GM23338 (cell line): ENCODE data around the gene NIPA2. TPM values are rescaled to one million over a fixed set of nuclear protein-coding genes. Genes with fewer than 3 reads are reported as not detected.

Experiments used
- ATAC-seq: fragments of 200-7000 bp; cut with Tn5 transposase; 3 replicates; pipeline ENCODE4 v1.9.1; 2020
- DNase-seq: peaks from one replicate; pipeline ENCODE4 v3.0.0-alpha.2; 2015; ENCODE audit warnings: low spot score
- H2AFZ ChIP-seq: fragments of 200-600 bp; sonication (generic); 2 replicates; pipeline ENCODE4 v1.8.0; 2016; ENCODE audit warnings: antibody characterized with exemption, mild to moderate bottlenecking, moderate library complexity
- H3F3A ChIP-seq: fragments of 200-600 bp; sonication (generic); replicated peaks from 2 replicates; pipeline ENCODE4 v1.8.0; 2017; ENCODE audit warnings: antibody characterized with exemption, mixed run types, low read depth
- H3K27ac ChIP-seq: fragments of 200-600 bp; sonication (generic); 2 replicates; pipeline ENCODE4 v1.6.1; 2016; ENCODE audit warnings: low read depth
- H3K27me3 ChIP-seq: fragments of 200-600 bp; sonication (generic); 2 replicates; pipeline ENCODE4 v1.8.0; 2016; ENCODE audit warnings: mild to moderate bottlenecking, mixed run types, moderate library complexity; ENCODE audit not compliant: insufficient read depth
- H3K36me3 ChIP-seq: fragments of 200-600 bp; sonication (generic); 2 replicates; pipeline ENCODE4 v1.8.0; 2016; ENCODE audit warnings: mild to moderate bottlenecking; ENCODE audit not compliant: insufficient read depth
- H3K4me1 ChIP-seq: fragments of 200-600 bp; sonication (generic); 2 replicates; pipeline ENCODE4 v1.8.0; 2016; ENCODE audit warnings: mild to moderate bottlenecking, moderate library complexity; ENCODE audit not compliant: insufficient read depth
- H3K4me2 ChIP-seq: fragments of 200-600 bp; sonication (generic); 2 replicates; pipeline ENCODE4 v1.7.1; 2017; ENCODE audit warnings: mixed run types
- H3K4me3 ChIP-seq: fragments of 200-600 bp; sonication (generic); 2 replicates; pipeline ENCODE4 v1.6.1; 2016; ENCODE audit warnings: mixed run types
- H3K79me2 ChIP-seq: fragments of 200-600 bp; sonication (generic); replicated peaks from 2 replicates; pipeline ENCODE4 v1.8.0; 2017; ENCODE audit warnings: mild to moderate bottlenecking; ENCODE audit not compliant: insufficient read depth
- H3K9me2 ChIP-seq: fragments of 200-600 bp; sonication (generic); 2 replicates; pipeline ENCODE4 v1.8.0; 2017; ENCODE audit not compliant: insufficient read depth
- H4K20me1 ChIP-seq: fragments of 200-600 bp; sonication (generic); replicated peaks from 2 replicates; pipeline ENCODE4 v1.8.0; 2017; ENCODE audit warnings: mild to moderate bottlenecking; ENCODE audit not compliant: insufficient read depth
- H3K27ac Mint-ChIP-seq: 2 replicates; pipeline ENCODE4 v1.8.0; 2020; ENCODE audit warnings: inconsistent platforms, mild to moderate bottlenecking, moderate library complexity, mixed read lengths
- H3K27me3 Mint-ChIP-seq: 3 replicates; pipeline ENCODE4 v1.8.0; 2022; ENCODE audit warnings: low read depth, mild to moderate bottlenecking, moderate library complexity, mixed read lengths, inconsistent platforms; ENCODE audit not compliant: insufficient read depth, poor library complexity
- H3K36me3 Mint-ChIP-seq: 3 replicates; pipeline ENCODE4 v1.8.0; 2021; ENCODE audit warnings: low read depth, mild to moderate bottlenecking, inconsistent platforms, moderate library complexity, mixed read lengths
- H3K4me1 Mint-ChIP-seq: 3 replicates; pipeline ENCODE4 v1.8.0; 2020; ENCODE audit warnings: mild to moderate bottlenecking, inconsistent platforms, mixed read lengths
- H3K4me3 Mint-ChIP-seq: 3 replicates; pipeline ENCODE4 v1.8.0; 2021; ENCODE audit warnings: moderate library complexity, mild to moderate bottlenecking, inconsistent platforms, mixed read lengths
- H3K9me3 Mint-ChIP-seq: 3 replicates; pipeline ENCODE4 v1.8.0; 2020; ENCODE audit warnings: moderate library complexity, mild to moderate bottlenecking, inconsistent platforms, mixed read lengths
- CREB1 ChIP-seq: fragments of 250-450 bp; sonication (Bioruptor Pico); IDR thresholded peaks from 2 replicates; pipeline ENCODE4 v1.5.0; 2020; ENCODE audit warnings: low read depth, mild to moderate bottlenecking, moderate library complexity
- EZH2 ChIP-seq: fragments of 200-600 bp; sonication (generic); IDR thresholded peaks from one replicate; pipeline ENCODE4 v1.8.0; 2017; ENCODE audit warnings: antibody characterized with exemption, mild to moderate bottlenecking, low read depth; ENCODE audit not compliant: unreplicated experiment
- EZH2phosphoT487 ChIP-seq: fragments of 200-600 bp; sonication (generic); IDR thresholded peaks from one replicate; pipeline ENCODE4 v1.8.1; 2018; ENCODE audit warnings: antibody characterized with exemption; ENCODE audit not compliant: unreplicated experiment
- JUNB ChIP-seq: IDR thresholded peaks from one replicate; pipeline ENCODE4 v1.6.1; 2016; ENCODE audit warnings: antibody characterized with exemption; ENCODE audit not compliant: unreplicated experiment
- NANOG ChIP-seq: IDR thresholded peaks from 2 replicates; pipeline ENCODE4 v1.6.1; 2016; ENCODE audit warnings: antibody characterized with exemption, borderline replicate concordance
- POLR2AphosphoS5 ChIP-seq: IDR thresholded peaks from 2 replicates; pipeline ENCODE4 v1.6.1; 2016; ENCODE audit warnings: antibody characterized with exemption, low read depth
- STAT1 ChIP-seq: IDR thresholded peaks from one replicate; pipeline ENCODE4 v1.6.1; 2016; ENCODE audit warnings: antibody characterized with exemption; ENCODE audit not compliant: unreplicated experiment
- ZNF114 ChIP-seq: fragments of 250-450 bp; sonication (Bioruptor Pico); IDR thresholded peaks from 2 replicates; pipeline ENCODE4 v1.5.0; 2020; ENCODE audit warnings: mild to moderate bottlenecking, moderate library complexity
- ZNF331 ChIP-seq: fragments of 250-450 bp; sonication (Bioruptor Pico); IDR thresholded peaks from 2 replicates; pipeline ENCODE4 v1.5.0; 2020; ENCODE audit warnings: low read depth, mild to moderate bottlenecking, moderate library complexity
- polyA plus RNA-seq: library from polyadenylated mRNA; unstranded; fragments of >200 nt; fragmentation: Nextera tagmentation; extraction: Ambion mirVana; gene quantifications from 2 replicates; pipeline ENCODE4 v1.2.1, GENCODE V29; 2016
- total RNA-seq: library from RNA; depleted of rRNA; stranded (reverse); fragments of >200 nt; shearing (Covaris generic); gene quantifications from 2 replicates; pipeline ENCODE4 v1.2.3, GENCODE V29; 2014
- TF ChIP-seq, protein P1 (sequence below): IDR thresholded peaks from one replicate; pipeline ENCODE4 v1.6.1; 2018; ENCODE audit warnings: antibody characterized with exemption; ENCODE audit not compliant: unreplicated experiment
- TF ChIP-seq, protein P2 (sequence below), 2 experiments: fragments of 200-600 bp in 1 of 2; sonication (generic) in 1 of 2; conservative IDR thresholded peaks; 2 replicates each; pipeline versions ENCODE4 v1.5.1 to v1.6.1; 2016 to 2017; ENCODE audit warnings: antibody characterized with exemption in 2 of 2, low read depth in 2 of 2, mild to moderate bottlenecking in 2 of 2, moderate library complexity in 1 of 2
- TF ChIP-seq, protein P3 (sequence below): IDR thresholded peaks from 2 replicates; pipeline ENCODE4 v1.6.1; 2016; ENCODE audit warnings: antibody characterized with exemption
- TF ChIP-seq, protein P4 (sequence below): fragments of 250-450 bp; sonication (Bioruptor Pico); IDR thresholded peaks from 2 replicates; pipeline ENCODE4 v1.5.0; 2020; ENCODE audit warnings: mild to moderate bottlenecking, moderate library complexity

The NIPA2 gene
- total and polyA plus RNA-seq, 2 experiments from 2014 or later, result 35.0 to 105 TPM

DNA sequence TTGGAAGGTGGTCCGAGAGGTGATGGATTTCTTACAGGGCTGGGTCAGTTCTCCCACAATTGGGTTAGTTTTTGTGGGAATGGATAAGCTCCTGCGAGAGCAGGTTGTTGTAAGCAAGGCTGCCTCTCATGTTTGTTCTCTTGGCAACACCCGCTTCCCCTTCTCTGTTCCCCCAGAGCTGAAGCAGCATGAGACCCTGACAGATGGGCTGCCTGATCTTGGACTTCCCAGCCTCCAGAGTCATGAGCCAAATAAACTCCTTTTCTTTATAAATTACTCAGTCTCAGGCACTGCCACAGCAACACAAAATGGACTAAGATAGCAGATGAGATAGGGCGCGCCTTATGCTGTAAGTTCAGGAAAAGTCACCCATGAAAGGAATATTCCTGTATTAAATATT is 38.7 kb downstream of the NIPA2 start:
- Histone ChIP-seq H3K36me3 (peaks cover 6% of the 10 kb centered on the region; the same call in 1 of the 2 replicates), H3K27me3 (no peaks in the 10 kb centered on the region), H4K20me1 (no peaks in the 10 kb centered on the region), H3K4me2 (no peak overlapping the region), H3K4me1 (no peaks in the 10 kb centered on the region), H3K9me2 (no peaks in the 10 kb centered on the region), H3K27ac (no peak overlapping the region), H2AFZ (no peak overlapping the region), H3K79me2 (0 out of 2 replicates have a peak, but pooled peaks cover 2% of the 10 kb centered on the region), H3K4me3 (no peak overlapping the region), H3F3A (no peaks in the 10 kb centered on the region)
- no peak for ATAC-seq
- DNase-seq, result no peak
- H3K27ac Mint-ChIP-seq, result no peak overlapping the region
- H3K27me3 Mint-ChIP-seq, result peaks cover 16% of the 10 kb centered on the region
- peaks cover 75% of the 10 kb centered on the region for H3K36me3 Mint-ChIP-seq
- H3K9me3 Mint-ChIP-seq, result peaks cover 2% of the 10 kb centered on the region; the same call in 2 of the 3 replicates
- H3K4me1 Mint-ChIP-seq, result peaks cover 24% of the 10 kb centered on the region
- TF ChIP-seq STAT1, result no peak
- no peak for TF ChIP-seq ZNF331 (CRISPR knock-in tag)
- TF ChIP-seq ZNF114 (CRISPR knock-in tag), result no peak
- no peak for TF ChIP-seq POLR2AphosphoS5
- TF ChIP-seq EZH2phosphoT487, result no peak
- TF ChIP-seq, protein P1, sequence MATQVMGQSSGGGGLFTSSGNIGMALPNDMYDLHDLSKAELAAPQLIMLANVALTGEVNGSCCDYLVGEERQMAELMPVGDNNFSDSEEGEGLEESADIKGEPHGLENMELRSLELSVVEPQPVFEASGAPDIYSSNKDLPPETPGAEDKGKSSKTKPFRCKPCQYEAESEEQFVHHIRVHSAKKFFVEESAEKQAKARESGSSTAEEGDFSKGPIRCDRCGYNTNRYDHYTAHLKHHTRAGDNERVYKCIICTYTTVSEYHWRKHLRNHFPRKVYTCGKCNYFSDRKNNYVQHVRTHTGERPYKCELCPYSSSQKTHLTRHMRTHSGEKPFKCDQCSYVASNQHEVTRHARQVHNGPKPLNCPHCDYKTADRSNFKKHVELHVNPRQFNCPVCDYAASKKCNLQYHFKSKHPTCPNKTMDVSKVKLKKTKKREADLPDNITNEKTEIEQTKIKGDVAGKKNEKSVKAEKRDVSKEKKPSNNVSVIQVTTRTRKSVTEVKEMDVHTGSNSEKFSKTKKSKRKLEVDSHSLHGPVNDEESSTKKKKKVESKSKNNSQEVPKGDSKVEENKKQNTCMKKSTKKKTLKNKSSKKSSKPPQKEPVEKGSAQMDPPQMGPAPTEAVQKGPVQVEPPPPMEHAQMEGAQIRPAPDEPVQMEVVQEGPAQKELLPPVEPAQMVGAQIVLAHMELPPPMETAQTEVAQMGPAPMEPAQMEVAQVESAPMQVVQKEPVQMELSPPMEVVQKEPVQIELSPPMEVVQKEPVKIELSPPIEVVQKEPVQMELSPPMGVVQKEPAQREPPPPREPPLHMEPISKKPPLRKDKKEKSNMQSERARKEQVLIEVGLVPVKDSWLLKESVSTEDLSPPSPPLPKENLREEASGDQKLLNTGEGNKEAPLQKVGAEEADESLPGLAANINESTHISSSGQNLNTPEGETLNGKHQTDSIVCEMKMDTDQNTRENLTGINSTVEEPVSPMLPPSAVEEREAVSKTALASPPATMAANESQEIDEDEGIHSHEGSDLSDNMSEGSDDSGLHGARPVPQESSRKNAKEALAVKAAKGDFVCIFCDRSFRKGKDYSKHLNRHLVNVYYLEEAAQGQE, result no peak
- TF ChIP-seq NANOG, result no peak
- TF ChIP-seq CREB1 (CRISPR knock-in tag), result no peak
- TF ChIP-seq, protein P2, sequence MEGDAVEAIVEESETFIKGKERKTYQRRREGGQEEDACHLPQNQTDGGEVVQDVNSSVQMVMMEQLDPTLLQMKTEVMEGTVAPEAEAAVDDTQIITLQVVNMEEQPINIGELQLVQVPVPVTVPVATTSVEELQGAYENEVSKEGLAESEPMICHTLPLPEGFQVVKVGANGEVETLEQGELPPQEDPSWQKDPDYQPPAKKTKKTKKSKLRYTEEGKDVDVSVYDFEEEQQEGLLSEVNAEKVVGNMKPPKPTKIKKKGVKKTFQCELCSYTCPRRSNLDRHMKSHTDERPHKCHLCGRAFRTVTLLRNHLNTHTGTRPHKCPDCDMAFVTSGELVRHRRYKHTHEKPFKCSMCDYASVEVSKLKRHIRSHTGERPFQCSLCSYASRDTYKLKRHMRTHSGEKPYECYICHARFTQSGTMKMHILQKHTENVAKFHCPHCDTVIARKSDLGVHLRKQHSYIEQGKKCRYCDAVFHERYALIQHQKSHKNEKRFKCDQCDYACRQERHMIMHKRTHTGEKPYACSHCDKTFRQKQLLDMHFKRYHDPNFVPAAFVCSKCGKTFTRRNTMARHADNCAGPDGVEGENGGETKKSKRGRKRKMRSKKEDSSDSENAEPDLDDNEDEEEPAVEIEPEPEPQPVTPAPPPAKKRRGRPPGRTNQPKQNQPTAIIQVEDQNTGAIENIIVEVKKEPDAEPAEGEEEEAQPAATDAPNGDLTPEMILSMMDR (conservative IDR thresholded peaks at IDR 0.05; ENCODE audit: low read depth in 2 of 2), result no peak
- TF ChIP-seq, protein P3, sequence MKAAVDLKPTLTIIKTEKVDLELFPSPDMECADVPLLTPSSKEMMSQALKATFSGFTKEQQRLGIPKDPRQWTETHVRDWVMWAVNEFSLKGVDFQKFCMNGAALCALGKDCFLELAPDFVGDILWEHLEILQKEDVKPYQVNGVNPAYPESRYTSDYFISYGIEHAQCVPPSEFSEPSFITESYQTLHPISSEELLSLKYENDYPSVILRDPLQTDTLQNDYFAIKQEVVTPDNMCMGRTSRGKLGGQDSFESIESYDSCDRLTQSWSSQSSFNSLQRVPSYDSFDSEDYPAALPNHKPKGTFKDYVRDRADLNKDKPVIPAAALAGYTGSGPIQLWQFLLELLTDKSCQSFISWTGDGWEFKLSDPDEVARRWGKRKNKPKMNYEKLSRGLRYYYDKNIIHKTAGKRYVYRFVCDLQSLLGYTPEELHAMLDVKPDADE, result no peak
- TF ChIP-seq, protein P4, sequence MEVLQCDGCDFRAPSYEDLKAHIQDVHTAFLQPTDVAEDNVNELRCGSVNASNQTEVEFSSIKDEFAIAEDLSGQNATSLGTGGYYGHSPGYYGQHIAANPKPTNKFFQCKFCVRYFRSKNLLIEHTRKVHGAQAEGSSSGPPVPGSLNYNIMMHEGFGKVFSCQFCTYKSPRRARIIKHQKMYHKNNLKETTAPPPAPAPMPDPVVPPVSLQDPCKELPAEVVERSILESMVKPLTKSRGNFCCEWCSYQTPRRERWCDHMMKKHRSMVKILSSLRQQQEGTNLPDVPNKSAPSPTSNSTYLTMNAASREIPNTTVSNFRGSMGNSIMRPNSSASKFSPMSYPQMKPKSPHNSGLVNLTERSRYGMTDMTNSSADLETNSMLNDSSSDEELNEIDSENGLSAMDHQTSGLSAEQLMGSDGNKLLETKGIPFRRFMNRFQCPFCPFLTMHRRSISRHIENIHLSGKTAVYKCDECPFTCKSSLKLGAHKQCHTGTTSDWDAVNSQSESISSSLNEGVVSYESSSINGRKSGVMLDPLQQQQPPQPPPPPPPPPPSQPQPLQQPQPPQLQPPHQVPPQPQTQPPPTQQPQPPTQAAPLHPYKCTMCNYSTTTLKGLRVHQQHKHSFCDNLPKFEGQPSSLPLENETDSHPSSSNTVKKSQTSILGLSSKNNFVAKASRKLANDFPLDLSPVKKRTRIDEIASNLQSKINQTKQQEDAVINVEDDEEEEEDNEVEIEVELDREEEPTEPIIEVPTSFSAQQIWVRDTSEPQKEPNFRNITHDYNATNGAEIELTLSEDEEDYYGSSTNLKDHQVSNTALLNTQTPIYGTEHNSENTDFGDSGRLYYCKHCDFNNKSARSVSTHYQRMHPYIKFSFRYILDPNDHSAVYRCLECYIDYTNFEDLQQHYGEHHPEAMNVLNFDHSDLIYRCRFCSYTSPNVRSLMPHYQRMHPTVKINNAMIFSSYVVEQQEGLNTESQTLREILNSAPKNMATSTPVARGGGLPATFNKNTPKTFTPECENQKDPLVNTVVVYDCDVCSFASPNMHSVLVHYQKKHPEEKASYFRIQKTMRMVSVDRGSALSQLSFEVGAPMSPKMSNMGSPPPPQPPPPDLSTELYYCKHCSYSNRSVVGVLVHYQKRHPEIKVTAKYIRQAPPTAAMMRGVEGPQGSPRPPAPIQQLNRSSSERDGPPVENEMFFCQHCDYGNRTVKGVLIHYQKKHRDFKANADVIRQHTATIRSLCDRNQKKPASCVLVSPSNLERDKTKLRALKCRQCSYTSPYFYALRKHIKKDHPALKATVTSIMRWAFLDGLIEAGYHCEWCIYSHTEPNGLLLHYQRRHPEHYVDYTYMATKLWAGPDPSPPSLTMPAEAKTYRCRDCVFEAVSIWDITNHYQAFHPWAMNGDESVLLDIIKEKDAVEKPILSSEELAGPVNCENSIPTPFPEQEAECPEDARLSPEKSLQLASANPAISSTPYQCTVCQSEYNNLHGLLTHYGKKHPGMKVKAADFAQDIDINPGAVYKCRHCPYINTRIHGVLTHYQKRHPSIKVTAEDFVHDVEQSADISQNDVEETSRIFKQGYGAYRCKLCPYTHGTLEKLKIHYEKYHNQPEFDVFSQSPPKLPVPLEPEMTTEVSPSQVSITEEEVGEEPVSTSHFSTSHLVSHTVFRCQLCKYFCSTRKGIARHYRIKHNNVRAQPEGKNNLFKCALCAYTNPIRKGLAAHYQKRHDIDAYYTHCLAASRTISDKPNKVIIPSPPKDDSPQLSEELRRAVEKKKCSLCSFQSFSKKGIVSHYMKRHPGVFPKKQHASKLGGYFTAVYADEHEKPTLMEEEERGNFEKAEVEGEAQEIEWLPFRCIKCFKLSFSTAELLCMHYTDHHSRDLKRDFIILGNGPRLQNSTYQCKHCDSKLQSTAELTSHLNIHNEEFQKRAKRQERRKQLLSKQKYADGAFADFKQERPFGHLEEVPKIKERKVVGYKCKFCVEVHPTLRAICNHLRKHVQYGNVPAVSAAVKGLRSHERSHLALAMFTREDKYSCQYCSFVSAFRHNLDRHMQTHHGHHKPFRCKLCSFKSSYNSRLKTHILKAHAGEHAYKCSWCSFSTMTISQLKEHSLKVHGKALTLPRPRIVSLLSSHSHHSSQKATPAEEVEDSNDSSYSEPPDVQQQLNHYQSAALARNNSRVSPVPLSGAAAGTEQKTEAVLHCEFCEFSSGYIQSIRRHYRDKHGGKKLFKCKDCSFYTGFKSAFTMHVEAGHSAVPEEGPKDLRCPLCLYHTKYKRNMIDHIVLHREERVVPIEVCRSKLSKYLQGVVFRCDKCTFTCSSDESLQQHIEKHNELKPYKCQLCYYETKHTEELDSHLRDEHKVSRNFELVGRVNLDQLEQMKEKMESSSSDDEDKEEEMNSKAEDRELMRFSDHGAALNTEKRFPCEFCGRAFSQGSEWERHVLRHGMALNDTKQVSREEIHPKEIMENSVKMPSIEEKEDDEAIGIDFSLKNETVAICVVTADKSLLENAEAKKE, result no peak
- no peak for TF ChIP-seq JUNB
- no peak for TF ChIP-seq EZH2
- no peak overlapping the region for H3K4me3 Mint-ChIP-seq
